HCT116 (cell line): ENCODE measurements around the gene MYH7.

Source experiments
- CTCF ChIP-seq, 3 experiments: fragments of 200-600 bp in 1 of 3; sonication (generic) in 1 of 3; IDR thresholded peaks in 2 of 3; conservative IDR thresholded peaks in 1 of 3; 2 replicates each; pipeline ENCODE4 v1.5.1; 2012 to 2017; ENCODE audit warnings: low read depth in 2 of 3, low read length in 2 of 3, antibody characterized with exemption in 1 of 3, borderline replicate concordance in 1 of 3, control low read depth in 1 of 3, mild to moderate bottlenecking in 1 of 3, mixed read lengths in 1 of 3, mixed run types in 1 of 3, moderate library complexity in 1 of 3; ENCODE audit not compliant: insufficient read depth in 1 of 3
- JUND ChIP-seq: IDR thresholded peaks from 2 replicates; pipeline ENCODE4 v1.6.1; 2012
- MAX ChIP-seq: IDR thresholded peaks from 2 replicates; pipeline ENCODE4 v1.6.1; 2012
- POLR2A ChIP-seq: IDR thresholded peaks from 2 replicates; pipeline ENCODE4 v1.7.0; 2011; ENCODE audit warnings: borderline replicate concordance; ENCODE audit not compliant: insufficient read depth, insufficient read length; ENCODE audit errors: extremely low read depth

GRCh38 chr14:23387916-23388882, 47.3 kb downstream of the MYH7 start:
- TF ChIP-seq JUND, result no peak
- no peak for TF ChIP-seq MAX
- no peak for TF ChIP-seq POLR2A
- no peak for TF ChIP-seq CTCF (IDR thresholded peaks at IDR 0.05 in 2 of 3, conservative IDR thresholded peaks at IDR 0.05 in 1 of 3; ENCODE audit: borderline replicate concordance in 1 of 3, insufficient read depth in 1 of 3, low read depth in 2 of 3, low read length in 2 of 3)
